Measurements from ENCODE around the gene PSMA5.
A peak's percentile ranks its signal among the peaks of the same experiment; 100 is the strongest.

PSMA5 gene

DNA sequence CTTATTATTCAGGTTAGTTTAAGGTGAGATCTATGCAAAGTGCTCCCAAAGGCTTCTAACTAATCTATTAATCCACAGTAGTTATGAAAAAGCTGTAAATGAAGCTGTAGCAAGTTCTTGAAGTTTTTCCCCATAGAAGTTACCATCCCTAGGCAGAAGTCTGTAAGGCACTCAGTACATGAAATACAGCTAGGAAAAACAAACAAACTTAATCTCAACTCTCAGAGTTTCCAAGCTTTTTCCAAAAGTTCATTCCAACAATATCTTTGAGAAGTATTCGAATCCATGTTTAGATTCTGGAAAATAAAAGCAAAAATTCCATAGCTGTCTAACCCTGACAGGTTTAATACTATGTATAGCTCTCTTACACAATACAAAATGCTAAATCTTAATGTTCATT is 69.7 kb downstream of the PSMA5 start:
- H3K27ac ChIP-seq (replicated peaks; ENCODE audit: low read length) = no peak overlapping the region
- no peak overlapping the region for H3K18ac ChIP-seq (ENCODE audit: low read length)
- H3K4ac ChIP-seq (ENCODE audit: low read length) = no peak overlapping the region
- H3K4me3 ChIP-seq (ENCODE audit: low read length in 2 of 2) = no peak overlapping the region
- H3K9ac ChIP-seq (ENCODE audit: low read depth, low read length, poor library complexity) = no peak overlapping the region
- H4K8ac ChIP-seq (ENCODE audit: low read depth, low read length) = no peak overlapping the region
- WGBS, 2 donors (ENCODE audit: extremely low coverage in 2 of 2, insufficient read length in 2 of 2, insufficient replicate concordance in 1 of 2) = no CpG with 5 or more reads among the region's 1 CpG
- H3K9me3 ChIP-seq (replicated peaks in 1 of 2; ENCODE audit: control insufficient read depth in 2 of 2, insufficient read depth in 1 of 2, low read depth in 1 of 2, low read length in 2 of 2) = no peaks in the 10 kb centered on the region
- DNase-seq (ENCODE audit: low spot score) = no peak
- H2BK15ac ChIP-seq (ENCODE audit: low read length) = no peak overlapping the region
- no peaks in the 10 kb centered on the region for H3K79me1 ChIP-seq (ENCODE audit: low read depth, low read length)
- no peak overlapping the region for H2AFZ ChIP-seq (ENCODE audit: low read length)
- no peak overlapping the region for H4K91ac ChIP-seq (ENCODE audit: low read depth, low read length, poor library complexity)
- H3K4me1 ChIP-seq (ENCODE audit: control insufficient read depth in 2 of 2, insufficient read depth in 1 of 2, low read depth in 1 of 2, low read length in 2 of 2) = no peaks in the 10 kb centered on the region
- H3K27me3 ChIP-seq (ENCODE audit: control insufficient read depth in 3 of 3, insufficient read depth in 3 of 3, low read depth in 1 of 3, low read length in 3 of 3) = no peaks in the 10 kb centered on the region
- no peak overlapping the region for H2AK5ac ChIP-seq (ENCODE audit: low read depth, low read length)
- no peak overlapping the region for H2BK5ac ChIP-seq (ENCODE audit: low read length)
- no peak overlapping the region for H2BK12ac ChIP-seq (ENCODE audit: low read length)
- H3K36me3 ChIP-seq (replicated peaks in 1 of 2; ENCODE audit: control insufficient read depth in 2 of 2, insufficient read depth in 2 of 2, low read length in 2 of 2) = peaks cover 2 to 33% of the 10 kb centered on the region in 2 donors
- H3K14ac ChIP-seq (ENCODE audit: low read length) = no peak overlapping the region
- H2BK120ac ChIP-seq (ENCODE audit: low read depth, low read length) = no peak overlapping the region
- H3K4me2 ChIP-seq (ENCODE audit: insufficient read depth, low read length, poor library complexity, severe bottlenecking) = no peak overlapping the region
- H3K23ac ChIP-seq (ENCODE audit: low read depth, low read length, poor library complexity) = no peak overlapping the region

DNA sequence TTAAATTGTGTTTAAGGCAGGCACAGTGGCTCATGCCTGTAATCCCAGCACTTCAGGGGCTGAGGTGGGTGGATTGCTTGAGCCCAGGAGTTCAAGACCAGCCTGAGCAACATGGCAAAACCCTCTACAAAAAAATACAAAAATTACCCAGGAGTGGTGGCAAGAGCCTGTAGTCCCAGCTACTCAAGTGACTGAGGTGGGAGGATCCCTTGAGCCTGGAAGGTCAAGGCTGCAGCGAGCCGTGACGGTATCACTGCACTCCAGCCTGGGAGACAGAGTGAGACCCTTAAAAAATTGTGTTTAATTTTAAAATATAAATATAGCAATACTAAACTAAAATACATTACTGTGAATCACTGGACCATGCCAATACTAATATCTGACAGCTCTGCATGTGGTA is 71.3 kb downstream of the PSMA5 start:
- no peak overlapping the region for H3K18ac ChIP-seq (ENCODE audit: low read length)
- no peak overlapping the region for H3K9ac ChIP-seq (ENCODE audit: low read depth, low read length, poor library complexity)
- H3K9me3 ChIP-seq (replicated peaks in 1 of 2; ENCODE audit: control insufficient read depth in 2 of 2, insufficient read depth in 1 of 2, low read depth in 1 of 2, low read length in 2 of 2) = no peaks in the 10 kb centered on the region
- H3K23ac ChIP-seq (ENCODE audit: low read depth, low read length, poor library complexity) = no peak overlapping the region
- no CpG with 5 or more reads among the region's 3 CpGs for WGBS, 2 donors (ENCODE audit: extremely low coverage in 2 of 2, insufficient read length in 2 of 2, insufficient replicate concordance in 1 of 2)
- no peak overlapping the region for H2BK15ac ChIP-seq (ENCODE audit: low read length)
- no peak overlapping the region for H2AK5ac ChIP-seq (ENCODE audit: low read depth, low read length)
- H2BK5ac ChIP-seq (ENCODE audit: low read length) = no peak overlapping the region
- no peak overlapping the region for H4K8ac ChIP-seq (ENCODE audit: low read depth, low read length)
- H3K4me2 ChIP-seq (ENCODE audit: insufficient read depth, low read length, poor library complexity, severe bottlenecking) = no peak overlapping the region
- no peaks in the 10 kb centered on the region for H3K27me3 ChIP-seq (ENCODE audit: control insufficient read depth in 3 of 3, insufficient read depth in 3 of 3, low read depth in 1 of 3, low read length in 3 of 3)
- no peaks in the 10 kb centered on the region for H3K4me1 ChIP-seq (ENCODE audit: control insufficient read depth in 2 of 2, insufficient read depth in 1 of 2, low read depth in 1 of 2, low read length in 2 of 2)
- H3K4ac ChIP-seq (ENCODE audit: low read length) = no peak overlapping the region
- H3K79me1 ChIP-seq (ENCODE audit: low read depth, low read length) = no peaks in the 10 kb centered on the region
- no peak overlapping the region for H3K27ac ChIP-seq (replicated peaks; ENCODE audit: low read length)
- DNase-seq (ENCODE audit: low spot score) = no peak
- peaks cover 4 to 49% of the 10 kb centered on the region in 2 donors for H3K36me3 ChIP-seq (replicated peaks in 1 of 2; ENCODE audit: control insufficient read depth in 2 of 2, insufficient read depth in 2 of 2, low read length in 2 of 2)
- H2BK120ac ChIP-seq (ENCODE audit: low read depth, low read length) = no peak overlapping the region
- H4K91ac ChIP-seq (ENCODE audit: low read depth, low read length, poor library complexity) = no peak overlapping the region
- no peak overlapping the region for H2BK12ac ChIP-seq (ENCODE audit: low read length)
- no peak overlapping the region for H3K4me3 ChIP-seq (ENCODE audit: low read length in 2 of 2)
- no peak overlapping the region for H3K14ac ChIP-seq (ENCODE audit: low read length)
- no peak overlapping the region for H2AFZ ChIP-seq (ENCODE audit: low read length)

DNA sequence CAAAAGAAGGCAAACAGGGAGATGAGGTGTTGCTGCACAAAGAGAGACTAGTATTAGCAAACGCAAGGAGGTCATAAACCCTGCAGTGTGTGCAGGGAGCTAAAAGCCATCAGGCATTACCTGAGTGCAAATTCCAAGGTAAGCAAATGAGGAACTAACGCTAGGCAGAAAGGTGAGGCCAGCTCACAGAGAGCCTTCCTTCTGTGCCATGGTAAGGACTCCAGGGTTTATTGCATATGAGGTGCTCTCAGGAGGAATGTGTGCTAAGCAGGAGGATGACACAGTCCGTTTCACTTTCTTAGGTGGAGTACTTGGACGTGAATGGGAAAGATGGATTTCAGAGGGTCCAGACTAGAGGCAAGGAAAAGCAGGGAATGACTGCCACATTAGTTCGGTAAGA is 74.8 kb downstream of the PSMA5 start:
- no peak overlapping the region for H2BK5ac ChIP-seq (ENCODE audit: low read length)
- H3K4ac ChIP-seq (ENCODE audit: low read length) = no peak overlapping the region
- no peak overlapping the region for H2BK120ac ChIP-seq (ENCODE audit: low read depth, low read length)
- no peaks in the 10 kb centered on the region for H3K27me3 ChIP-seq (ENCODE audit: control insufficient read depth in 3 of 3, insufficient read depth in 3 of 3, low read depth in 1 of 3, low read length in 3 of 3)
- H3K18ac ChIP-seq (ENCODE audit: low read length) = no peak overlapping the region
- H2BK12ac ChIP-seq (ENCODE audit: low read length) = no peak overlapping the region
- H3K14ac ChIP-seq (ENCODE audit: low read length) = no peak overlapping the region
- no peaks in the 10 kb centered on the region for H3K79me1 ChIP-seq (ENCODE audit: low read depth, low read length)
- no peak overlapping the region for H3K4me2 ChIP-seq (ENCODE audit: insufficient read depth, low read length, poor library complexity, severe bottlenecking)
- no peak overlapping the region for H3K27ac ChIP-seq (replicated peaks; ENCODE audit: low read length)
- DNase-seq (ENCODE audit: low spot score) = no peak
- H3K4me1 ChIP-seq (ENCODE audit: control insufficient read depth in 2 of 2, insufficient read depth in 1 of 2, low read depth in 1 of 2, low read length in 2 of 2) = no peaks in the 10 kb centered on the region
- no peak overlapping the region for H3K23ac ChIP-seq (ENCODE audit: low read depth, low read length, poor library complexity)
- no peak overlapping the region for H2BK15ac ChIP-seq (ENCODE audit: low read length)
- no CpG with 5 or more reads among the region's 5 CpGs for WGBS, 2 donors (ENCODE audit: extremely low coverage in 2 of 2, insufficient read length in 2 of 2, insufficient replicate concordance in 1 of 2)
- H2AK5ac ChIP-seq (ENCODE audit: low read depth, low read length) = no peak overlapping the region
- H3K9me3 ChIP-seq (replicated peaks in 1 of 2; ENCODE audit: control insufficient read depth in 2 of 2, insufficient read depth in 1 of 2, low read depth in 1 of 2, low read length in 2 of 2) = no peaks in the 10 kb centered on the region
- no peak overlapping the region for H4K91ac ChIP-seq (ENCODE audit: low read depth, low read length, poor library complexity)
- H3K36me3 ChIP-seq (replicated peaks in 1 of 2; ENCODE audit: control insufficient read depth in 2 of 2, insufficient read depth in 2 of 2, low read length in 2 of 2) = peaks cover 7 to 82% of the 10 kb centered on the region in 2 donors
- H2AFZ ChIP-seq (ENCODE audit: low read length) = no peak overlapping the region
- no peak overlapping the region for H3K9ac ChIP-seq (ENCODE audit: low read depth, low read length, poor library complexity)
- H4K8ac ChIP-seq (ENCODE audit: low read depth, low read length) = no peak overlapping the region
- no peak overlapping the region for H3K4me3 ChIP-seq (ENCODE audit: low read length in 2 of 2)

DNA sequence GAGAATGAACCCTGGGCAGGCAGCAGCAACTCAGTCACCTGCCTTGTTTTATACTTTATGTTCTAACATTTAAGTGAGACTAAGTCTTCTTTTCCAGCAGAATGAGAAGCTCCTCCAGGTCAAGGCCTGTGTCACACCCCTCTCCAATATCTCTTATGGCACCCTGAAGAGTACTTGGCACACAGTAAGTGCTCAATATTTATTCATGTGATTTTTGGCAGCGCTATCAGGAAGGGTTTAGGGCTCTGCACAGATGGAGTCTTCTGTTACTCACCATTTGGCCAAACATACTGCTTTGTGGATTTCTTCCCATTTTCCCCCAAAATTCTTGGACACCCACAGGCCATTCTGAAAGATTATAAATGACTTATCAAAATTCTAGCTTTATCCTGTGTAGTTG is 75.6 kb downstream of the PSMA5 start:
- no peak overlapping the region for H3K4me2 ChIP-seq (ENCODE audit: insufficient read depth, low read length, poor library complexity, severe bottlenecking)
- H3K14ac ChIP-seq (ENCODE audit: low read length) = no peak overlapping the region
- no peak overlapping the region for H2BK5ac ChIP-seq (ENCODE audit: low read length)
- no peak overlapping the region for H2BK12ac ChIP-seq (ENCODE audit: low read length)
- H3K4ac ChIP-seq (ENCODE audit: low read length) = no peak overlapping the region
- no peaks in the 10 kb centered on the region for H3K4me1 ChIP-seq (ENCODE audit: control insufficient read depth in 2 of 2, insufficient read depth in 1 of 2, low read depth in 1 of 2, low read length in 2 of 2)
- no peak overlapping the region for H2BK15ac ChIP-seq (ENCODE audit: low read length)
- no peaks in the 10 kb centered on the region for H3K9me3 ChIP-seq (replicated peaks in 1 of 2; ENCODE audit: control insufficient read depth in 2 of 2, insufficient read depth in 1 of 2, low read depth in 1 of 2, low read length in 2 of 2)
- H3K4me3 ChIP-seq (ENCODE audit: low read length in 2 of 2) = no peak overlapping the region
- no peak overlapping the region for H2AFZ ChIP-seq (ENCODE audit: low read length)
- no peak overlapping the region for H3K9ac ChIP-seq (ENCODE audit: low read depth, low read length, poor library complexity)
- no peak overlapping the region for H2BK120ac ChIP-seq (ENCODE audit: low read depth, low read length)
- no peak overlapping the region for H3K18ac ChIP-seq (ENCODE audit: low read length)
- no peak overlapping the region for H4K91ac ChIP-seq (ENCODE audit: low read depth, low read length, poor library complexity)
- H4K8ac ChIP-seq (ENCODE audit: low read depth, low read length) = no peak overlapping the region
- H3K79me1 ChIP-seq (ENCODE audit: low read depth, low read length) = no peaks in the 10 kb centered on the region
- no peak overlapping the region for H2AK5ac ChIP-seq (ENCODE audit: low read depth, low read length)
- no peak overlapping the region for H3K23ac ChIP-seq (ENCODE audit: low read depth, low read length, poor library complexity)
- peaks cover 7 to 86% of the 10 kb centered on the region in 2 donors for H3K36me3 ChIP-seq (replicated peaks in 1 of 2; ENCODE audit: control insufficient read depth in 2 of 2, insufficient read depth in 2 of 2, low read length in 2 of 2)
- WGBS, 2 donors (ENCODE audit: extremely low coverage in 2 of 2, insufficient read length in 2 of 2, insufficient replicate concordance in 1 of 2) = no CpG with 5 or more reads among the region's 1 CpG
- H3K27ac ChIP-seq (replicated peaks; ENCODE audit: low read length) = peak overlapping the region; percentile 20
- no peaks in the 10 kb centered on the region for H3K27me3 ChIP-seq (ENCODE audit: control insufficient read depth in 3 of 3, insufficient read depth in 3 of 3, low read depth in 1 of 3, low read length in 3 of 3)
- DNase-seq (ENCODE audit: low spot score) = no peak

Data from neuronal stem cell (in vitro differentiated cells).